NK-92 treated with Interleukin-12 subunit alpha and Interleukin-12 subunit beta, amount 100 ng/mL, for 24 hours (cell line): ENCODE data around the gene MICOS13.

Experiments
- DNase-seq: peaks from one replicate; lab custom pipeline; 2025; lab: John Stamatoyannopoulos, UW

The MICOS13 gene

GRCh38 chr19:5687360-5688198 is 7.3 kb upstream of the MICOS13 start:
- DNase-seq = no peak

- DNase-seq = peak; percentile 88
Observed at GRCh38 chr19:5686647-5687359, 6.5 kb upstream of the MICOS13 start.

GRCh38 chr19:5686326-5686646 is 6.0 kb upstream of the MICOS13 start:
- DNase-seq = no peak

- DNase-seq = no peak
Observed at GRCh38 chr19:5684694-5685430, 4.5 kb upstream of the MICOS13 start.

- no peak for DNase-seq
Observed at GRCh38 chr19:5683177-5683886, 3.0 kb upstream of the MICOS13 start.

- DNase-seq = no peak
Observed at GRCh38 chr19:5682107-5682482, 1.8 kb upstream of the MICOS13 start.

GRCh38 chr19:5681391-5682106 is 1.2 kb upstream of the MICOS13 start:
- no peak for DNase-seq

- no peak for DNase-seq
Observed at GRCh38 chr19:5680084-5680436, 256 bp downstream of the MICOS13 start.

GRCh38 chr19:5679289-5680083 is 830 bp downstream of the MICOS13 start:
- no peak for DNase-seq

GRCh38 chr19:5678071-5678718 is 2.1 kb downstream of the MICOS13 start:
- no peak for DNase-seq

- DNase-seq = no peak
Observed at GRCh38 chr19:5677580-5677979, 2.7 kb downstream of the MICOS13 start.

GRCh38 chr19:5677136-5677535 is 3.2 kb downstream of the MICOS13 start:
- no peak for DNase-seq

GRCh38 chr19:5676772-5677105 is 3.6 kb downstream of the MICOS13 start:
- DNase-seq = no peak

- no peak for DNase-seq
Observed at GRCh38 chr19:5676105-5676771, 4.1 kb downstream of the MICOS13 start.

- DNase-seq = no peak
Observed at GRCh38 chr19:5674714-5675113, 5.6 kb downstream of the MICOS13 start.

GRCh38 chr19:5673752-5674151 is 6.6 kb downstream of the MICOS13 start:
- no peak for DNase-seq

GRCh38 chr19:5672708-5673459 is 7.4 kb downstream of the MICOS13 start:
- no peak for DNase-seq

- DNase-seq = no peak
Observed at GRCh38 chr19:5671600-5671999, 8.7 kb downstream of the MICOS13 start.

GRCh38 chr19:5669212-5669611 is 11.1 kb downstream of the MICOS13 start:
- DNase-seq = no peak
